Urinary bladder (tissue), 4 donors: ENCODE data around the gene PRKAA2. TPM values are rescaled to one million over a fixed set of nuclear protein-coding genes. Genes with fewer than 3 reads are reported as not detected.

ENCODE experiments used
- DNase-seq: peaks from one replicate; pipeline ENCODE4 v3.0.0-alpha.2; 2015; ENCODE audit errors: extremely low spot score
- H3K27ac ChIP-seq: one replicate; pipeline ENCODE4 v1.5.1; 2013; ENCODE audit warnings: low read depth, mild to moderate bottlenecking, moderate library complexity
- H3K36me3 ChIP-seq: one replicate; pipeline ENCODE4 v1.6.1; 2013; ENCODE audit warnings: mild to moderate bottlenecking, moderate library complexity; ENCODE audit not compliant: insufficient read depth
- H3K4me1 ChIP-seq: one replicate; pipeline ENCODE4 v1.6.1; 2013; ENCODE audit warnings: mild to moderate bottlenecking, moderate library complexity; ENCODE audit not compliant: insufficient read depth
- H3K4me3 ChIP-seq: one replicate; pipeline ENCODE4 v1.5.1; 2013; ENCODE audit warnings: low read depth, low read length
- WGBS: extraction: QIAGEN DNeasy Blood & Tissue Kit; methylation state at CpG from one replicate; pipeline ENCODE4 v1.1.7; 2013; 5-methylcytosine and 5-hydroxymethylcytosine counted together
- polyA plus RNA-seq: library from polyadenylated mRNA; stranded (reverse); fragments of 200-250 nt; gene quantifications from one replicate; pipeline ENCODE4 v1.2.3, GENCODE V29; 2013
- total RNA-seq: library from RNA; depleted of rRNA; stranded (reverse); fragments of >200 nt; gene quantifications from one replicate; pipeline ENCODE4 v1.2.3, GENCODE V29; 2014
- donor health status: healthy with polysubstance abuse.
- donor health status: healthy.

PRKAA2 gene
- total and polyA plus RNA-seq, 2 donors, result 2.7 to 19.5 TPM

- no peak for DNase-seq
- H3K4me1 ChIP-seq, result no peaks in the 10 kb centered on the region
- H3K36me3 ChIP-seq, result no peaks in the 10 kb centered on the region
- no peak overlapping the region for H3K27ac ChIP-seq
- no peak overlapping the region for H3K4me3 ChIP-seq
- WGBS, result 81% methylated on average over 3 of the region's 3 CpGs
Measured at GRCh38 chr1:56666112-56666608, 21.0 kb downstream of the PRKAA2 start.

GRCh38 chr1:56670350-56670749, 25.2 kb downstream of the PRKAA2 start:
- no peak for DNase-seq
- Histone ChIP-seq H3K4me1 (no peaks in the 10 kb centered on the region), H3K36me3 (no peaks in the 10 kb centered on the region), H3K27ac (no peak overlapping the region), H3K4me3 (no peak overlapping the region)
- 46% methylated on average over 2 of the region's 2 CpGs for WGBS

- DNase-seq, result no peak
- 95% methylated on average over 4 of the region's 4 CpGs for WGBS
- no peak overlapping the region for H3K27ac ChIP-seq
- H3K4me3 ChIP-seq, result no peak overlapping the region
- H3K36me3 ChIP-seq, result no peaks in the 10 kb centered on the region
- no peaks in the 10 kb centered on the region for H3K4me1 ChIP-seq
Measured at GRCh38 chr1:56671085-56671484, 26.0 kb downstream of the PRKAA2 start.

- H3K4me3 ChIP-seq, result no peak overlapping the region
- no peak for DNase-seq
- 72% methylated on average over 2 of the region's 2 CpGs for WGBS
- no peak overlapping the region for H3K27ac ChIP-seq
- H3K4me1 ChIP-seq, result no peaks in the 10 kb centered on the region
- H3K36me3 ChIP-seq, result no peaks in the 10 kb centered on the region
Measured at GRCh38 chr1:56671542-56671941, 26.4 kb downstream of the PRKAA2 start.

- H3K27ac ChIP-seq, result no peak overlapping the region
- WGBS, result 41% methylated on average over 1 of the region's 1 CpG
- H3K4me3 ChIP-seq, result no peak overlapping the region
- H3K4me1 ChIP-seq, result no peaks in the 10 kb centered on the region
- no peak for DNase-seq
- no peaks in the 10 kb centered on the region for H3K36me3 ChIP-seq
Measured at GRCh38 chr1:56672579-56672978, 27.5 kb downstream of the PRKAA2 start.

- Histone ChIP-seq H3K27ac (no peak overlapping the region), H3K4me1 (no peaks in the 10 kb centered on the region), H3K36me3 (no peaks in the 10 kb centered on the region), H3K4me3 (no peak overlapping the region)
- no peak for DNase-seq
Measured at GRCh38 chr1:56675763-56676162, 30.6 kb downstream of the PRKAA2 start.

- H3K4me3 ChIP-seq, result no peak overlapping the region
- H3K36me3 ChIP-seq, result no peaks in the 10 kb centered on the region
- no peak for DNase-seq
- H3K27ac ChIP-seq, result no peak overlapping the region
- WGBS, result 98% methylated on average over 2 of the region's 2 CpGs
- H3K4me1 ChIP-seq, result no peaks in the 10 kb centered on the region
Measured at GRCh38 chr1:56676571-56677035, 31.5 kb downstream of the PRKAA2 start.

GRCh38 chr1:56683569-56683968, 38.5 kb downstream of the PRKAA2 start:
- no peak for DNase-seq
- no peaks in the 10 kb centered on the region for H3K36me3 ChIP-seq
- no peak overlapping the region for H3K27ac ChIP-seq
- H3K4me3 ChIP-seq, result no peak overlapping the region
- no peaks in the 10 kb centered on the region for H3K4me1 ChIP-seq

GRCh38 chr1:56686169-56686568, 41.1 kb downstream of the PRKAA2 start:
- no peaks in the 10 kb centered on the region for H3K36me3 ChIP-seq
- WGBS, result 85% methylated on average over 2 of the region's 2 CpGs
- no peak overlapping the region for H3K4me3 ChIP-seq
- no peak overlapping the region for H3K27ac ChIP-seq
- no peaks in the 10 kb centered on the region for H3K4me1 ChIP-seq
- no peak for DNase-seq

GRCh38 chr1:56688522-56689026, 43.5 kb downstream of the PRKAA2 start:
- H3K36me3 ChIP-seq, result no peaks in the 10 kb centered on the region
- no peak overlapping the region for H3K4me3 ChIP-seq
- no peak for DNase-seq
- no peak overlapping the region for H3K27ac ChIP-seq
- 61% methylated on average over 3 of the region's 3 CpGs for WGBS
- H3K4me1 ChIP-seq, result no peaks in the 10 kb centered on the region

GRCh38 chr1:56696663-56697062, 51.5 kb downstream of the PRKAA2 start:
- no peak for DNase-seq
- H3K36me3 ChIP-seq, result no peaks in the 10 kb centered on the region
- no peak overlapping the region for H3K27ac ChIP-seq
- no peak overlapping the region for H3K4me3 ChIP-seq
- no peaks in the 10 kb centered on the region for H3K4me1 ChIP-seq
- WGBS, result 80% methylated on average over 3 of the region's 3 CpGs

- Histone ChIP-seq H3K36me3 (no peaks in the 10 kb centered on the region), H3K4me3 (no peak overlapping the region), H3K4me1 (no peaks in the 10 kb centered on the region), H3K27ac (no peak overlapping the region)
- DNase-seq, result no peak
- WGBS, result 92% methylated on average over 1 of the region's 1 CpG
Measured at GRCh38 chr1:56703747-56704146, 58.6 kb downstream of the PRKAA2 start.

- no peak for DNase-seq
- no peak overlapping the region for H3K27ac ChIP-seq
- 92% methylated on average over 4 of the region's 4 CpGs for WGBS
- H3K4me3 ChIP-seq, result no peak overlapping the region
- H3K4me1 ChIP-seq, result no peaks in the 10 kb centered on the region
- H3K36me3 ChIP-seq, result no peaks in the 10 kb centered on the region
Measured at GRCh38 chr1:56707379-56707778, 62.3 kb downstream of the PRKAA2 start.

- WGBS, result 12% methylated on average over 2 of the region's 2 CpGs
Measured at GRCh38 chr1:56709269-56709880, 64.3 kb downstream of the PRKAA2 start.

More at GRCh38 chr1:56709269-56709880, 64.3 kb downstream of the PRKAA2 start:
- no peaks in the 10 kb centered on the region for H3K36me3 ChIP-seq
- H3K4me3 ChIP-seq, result no peak overlapping the region
- DNase-seq, result peak; percentile 8
- H3K27ac ChIP-seq, result no peak overlapping the region
- no peaks in the 10 kb centered on the region for H3K4me1 ChIP-seq
